NB4 (cell line): ENCODE measurements around the gene DNA2.
"Not testable (repeated sequence)": the region's sequence is repeated elsewhere in the genome, so short reads cannot be mapped to it uniquely, and the experiment has no call there.

Experiments used
- MYC ChIP-seq: IDR thresholded peaks from 2 replicates; pipeline ENCODE4 v1.6.1; 2011; ENCODE audit warnings: low read depth, low read length
- POLR2A ChIP-seq: IDR thresholded peaks from 2 replicates; pipeline ENCODE4 v1.6.1; 2011; ENCODE audit warnings: mild to moderate bottlenecking; ENCODE audit not compliant: insufficient read length; ENCODE audit errors: extremely low read depth
- TF ChIP-seq, protein P1 (sequence below): IDR thresholded peaks from one replicate; pipeline ENCODE4 v1.5.1; 2012; ENCODE audit warnings: low read depth, low read length
- TF ChIP-seq, protein P2 (sequence below): IDR thresholded peaks from 2 replicates; pipeline ENCODE4 v1.6.1; 2011; ENCODE audit warnings: low read depth, low read length

DNA sequence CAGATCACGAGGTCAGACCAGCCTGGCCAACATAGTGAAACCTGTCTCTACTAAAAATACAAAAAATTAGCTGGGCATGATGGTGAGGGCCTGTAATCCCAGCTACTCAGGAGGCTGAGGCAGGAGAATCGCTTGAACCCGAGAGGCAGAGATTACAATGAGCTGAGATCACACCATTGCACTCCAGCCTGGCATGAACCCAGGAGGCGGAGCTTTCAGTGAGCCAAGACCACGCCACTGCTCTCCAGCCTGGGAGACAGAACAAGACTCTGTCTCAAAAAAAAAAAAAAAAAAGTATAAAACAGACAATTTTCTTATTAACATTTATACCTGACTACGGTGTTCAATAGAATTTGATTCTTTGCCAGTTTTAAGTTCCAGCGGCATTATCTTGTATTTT is 22.1 kb downstream of the DNA2 start:
- TF ChIP-seq, protein P1, sequence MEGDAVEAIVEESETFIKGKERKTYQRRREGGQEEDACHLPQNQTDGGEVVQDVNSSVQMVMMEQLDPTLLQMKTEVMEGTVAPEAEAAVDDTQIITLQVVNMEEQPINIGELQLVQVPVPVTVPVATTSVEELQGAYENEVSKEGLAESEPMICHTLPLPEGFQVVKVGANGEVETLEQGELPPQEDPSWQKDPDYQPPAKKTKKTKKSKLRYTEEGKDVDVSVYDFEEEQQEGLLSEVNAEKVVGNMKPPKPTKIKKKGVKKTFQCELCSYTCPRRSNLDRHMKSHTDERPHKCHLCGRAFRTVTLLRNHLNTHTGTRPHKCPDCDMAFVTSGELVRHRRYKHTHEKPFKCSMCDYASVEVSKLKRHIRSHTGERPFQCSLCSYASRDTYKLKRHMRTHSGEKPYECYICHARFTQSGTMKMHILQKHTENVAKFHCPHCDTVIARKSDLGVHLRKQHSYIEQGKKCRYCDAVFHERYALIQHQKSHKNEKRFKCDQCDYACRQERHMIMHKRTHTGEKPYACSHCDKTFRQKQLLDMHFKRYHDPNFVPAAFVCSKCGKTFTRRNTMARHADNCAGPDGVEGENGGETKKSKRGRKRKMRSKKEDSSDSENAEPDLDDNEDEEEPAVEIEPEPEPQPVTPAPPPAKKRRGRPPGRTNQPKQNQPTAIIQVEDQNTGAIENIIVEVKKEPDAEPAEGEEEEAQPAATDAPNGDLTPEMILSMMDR = not testable (repeated sequence)
- not testable (repeated sequence) for TF ChIP-seq POLR2A, MYC
- TF ChIP-seq, protein P2, sequence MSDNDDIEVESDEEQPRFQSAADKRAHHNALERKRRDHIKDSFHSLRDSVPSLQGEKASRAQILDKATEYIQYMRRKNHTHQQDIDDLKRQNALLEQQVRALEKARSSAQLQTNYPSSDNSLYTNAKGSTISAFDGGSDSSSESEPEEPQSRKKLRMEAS = not testable (repeated sequence)
